Suprapubic skin (tissue), 4 donors: ENCODE results near the gene FCER2. TPM values are rescaled to one million over a fixed set of nuclear protein-coding genes. Genes with fewer than 3 reads are reported as not detected.

Source experiments
- DNase-seq, 2 donors: peaks; one replicate each; pipeline ENCODE4 v3.0.0-alpha.2; 2019; ENCODE audit warnings: low spot score in 2 of 2
- H3K27ac ChIP-seq: fragments of 200-600 bp; sonication (generic); one replicate; pipeline ENCODE4 v1.5.1; 2019
- H3K27me3 ChIP-seq: fragments of 200-600 bp; sonication (generic); one replicate; pipeline ENCODE4 v1.5.1; 2019
- H3K36me3 ChIP-seq: fragments of 200-600 bp; sonication (generic); one replicate; pipeline ENCODE4 v1.5.1; 2019
- H3K4me1 ChIP-seq: fragments of 200-600 bp; sonication (generic); one replicate; pipeline ENCODE4 v1.5.1; 2019
- H3K4me3 ChIP-seq: fragments of 200-600 bp; sonication (generic); one replicate; pipeline ENCODE4 v1.5.1; 2019; ENCODE audit warnings: mild to moderate bottlenecking
- H3K9me3 ChIP-seq: fragments of 200-600 bp; sonication (generic); one replicate; pipeline ENCODE4 v1.5.1; 2019
- CTCF ChIP-seq, 2 donors: fragments of 200-600 bp in 1 of 2; fragments of 450-650 bp in 1 of 2; sonication (generic) in 1 of 2; IDR thresholded peaks; one replicate each; pipeline ENCODE4 v1.5.1; 2016 to 2019; ENCODE audit warnings: antibody characterized with exemption in 2 of 2, mild to moderate bottlenecking in 1 of 2, moderate library complexity in 1 of 2
- EP300 ChIP-seq: sonication (generic); formaldehyde crosslinking; IDR thresholded peaks from one replicate; pipeline ENCODE4 v1.6.1; 2017; ENCODE audit warnings: antibody characterized with exemption
- POLR2A ChIP-seq, 2 donors: fragments of 450-650 bp; IDR thresholded peaks; one replicate each; pipeline ENCODE4 v1.6.1; 2017; ENCODE audit warnings: antibody characterized with exemption in 2 of 2, mild to moderate bottlenecking in 2 of 2, moderate library complexity in 2 of 2
- POLR2AphosphoS5 ChIP-seq, 3 donors: sonication (generic); formaldehyde crosslinking; IDR thresholded peaks; one replicate each; pipeline ENCODE4 v1.6.1; 2017; ENCODE audit warnings: antibody characterized with exemption in 3 of 3
- WGBS: methylation state at CpG from one replicate; pipeline ENCODE4 v1.1.5; 2018; 5-methylcytosine and 5-hydroxymethylcytosine counted together
- total RNA-seq, 4 donors: library from RNA; depleted of rRNA; stranded (reverse); fragments of >200 nt; gene quantifications; one replicate each; pipeline ENCODE4 v1.1.0, GENCODE V29; 2016

Gene FCER2
- total RNA-seq, 4 donors from 2014 or later = not detected

- Histone ChIP-seq H3K9me3 (no peaks in the 10 kb centered on the region), H3K27me3 (peaks cover 51% of the 10 kb centered on the region), H3K4me3 (no peak overlapping the region), H3K36me3 (no peaks in the 10 kb centered on the region), H3K27ac (no peak overlapping the region), H3K4me1 (peaks cover 15% of the 10 kb centered on the region)
- TF ChIP-seq CTCF (IDR thresholded peaks at IDR 0.05) = no peak
- no peak for TF ChIP-seq EP300
- TF ChIP-seq POLR2AphosphoS5 (IDR thresholded peaks at IDR 0.05) = no peak
- no peak for TF ChIP-seq POLR2A (IDR thresholded peaks at IDR 0.05)
- WGBS = 71% methylated on average over 2 of the region's 2 CpGs
- DNase-seq = no peak
Observed at GRCh38 chr19:7725791-7726190, 23.9 kb upstream of the FCER2 start.

- no peak for DNase-seq
- Histone ChIP-seq H3K4me1 (no peaks in the 10 kb centered on the region), H3K27me3 (peaks cover 16% of the 10 kb centered on the region), H3K27ac (no peak overlapping the region), H3K9me3 (no peaks in the 10 kb centered on the region), H3K36me3 (no peaks in the 10 kb centered on the region), H3K4me3 (no peak overlapping the region)
- no peak for TF ChIP-seq POLR2AphosphoS5 (IDR thresholded peaks at IDR 0.05)
- TF ChIP-seq POLR2A (IDR thresholded peaks at IDR 0.05) = no peak
- TF ChIP-seq EP300 = no peak
- TF ChIP-seq CTCF (IDR thresholded peaks at IDR 0.05) = no peak
- WGBS = 59% methylated on average over 3 of the region's 5 CpGs
Observed at GRCh38 chr19:7722231-7722651, 20.3 kb upstream of the FCER2 start.

GRCh38 chr19:7720351-7720750 lies 18.4 kb upstream of the FCER2 start:
- Histone ChIP-seq H3K36me3 (no peaks in the 10 kb centered on the region), H3K27ac (no peak overlapping the region), H3K27me3 (peaks cover 6% of the 10 kb centered on the region), H3K4me1 (no peaks in the 10 kb centered on the region), H3K9me3 (no peaks in the 10 kb centered on the region), H3K4me3 (no peak overlapping the region)
- no peak for TF ChIP-seq POLR2A (IDR thresholded peaks at IDR 0.05)
- no peak for TF ChIP-seq POLR2AphosphoS5 (IDR thresholded peaks at IDR 0.05)
- no peak for TF ChIP-seq EP300
- no peak for TF ChIP-seq CTCF (IDR thresholded peaks at IDR 0.05)
- DNase-seq = no peak
- 81% methylated on average over 6 of the region's 6 CpGs for WGBS

- peaks cover 6% of the 10 kb centered on the region for H3K27me3 ChIP-seq
- TF ChIP-seq POLR2A (IDR thresholded peaks at IDR 0.05) (no peak), POLR2AphosphoS5 (IDR thresholded peaks at IDR 0.05) (no peak), CTCF (IDR thresholded peaks at IDR 0.05) (no peak), EP300 (no peak)
- H3K9me3 ChIP-seq = no peaks in the 10 kb centered on the region
- no peaks in the 10 kb centered on the region for H3K4me1 ChIP-seq
- 61% methylated on average over 8 of the region's 8 CpGs for WGBS
- H3K4me3 ChIP-seq = no peak overlapping the region
- DNase-seq = no peak
- no peaks in the 10 kb centered on the region for H3K36me3 ChIP-seq
- H3K27ac ChIP-seq = no peak overlapping the region
Observed at GRCh38 chr19:7718668-7719067, 16.7 kb upstream of the FCER2 start.

- H3K9me3 ChIP-seq = no peaks in the 10 kb centered on the region
- H3K4me1 ChIP-seq = no peaks in the 10 kb centered on the region
- H3K36me3 ChIP-seq = no peaks in the 10 kb centered on the region
- no peak for DNase-seq
- H3K27ac ChIP-seq = no peak overlapping the region
- TF ChIP-seq EP300 (no peak), POLR2A (IDR thresholded peaks at IDR 0.05) (no peak), CTCF (IDR thresholded peaks at IDR 0.05) (no peak), POLR2AphosphoS5 (IDR thresholded peaks at IDR 0.05) (no peak)
- 94% methylated on average over 1 of the region's 1 CpG for WGBS
- H3K27me3 ChIP-seq = peaks cover 5% of the 10 kb centered on the region
- no peak overlapping the region for H3K4me3 ChIP-seq
Observed at GRCh38 chr19:7716762-7717161, 14.8 kb upstream of the FCER2 start.
